Measurements from ENCODE around the gene DMRT3. TPM values are rescaled to one million over a fixed set of nuclear protein-coding genes. Genes with fewer than 3 reads are reported as not detected.

DMRT3 gene, protein sequence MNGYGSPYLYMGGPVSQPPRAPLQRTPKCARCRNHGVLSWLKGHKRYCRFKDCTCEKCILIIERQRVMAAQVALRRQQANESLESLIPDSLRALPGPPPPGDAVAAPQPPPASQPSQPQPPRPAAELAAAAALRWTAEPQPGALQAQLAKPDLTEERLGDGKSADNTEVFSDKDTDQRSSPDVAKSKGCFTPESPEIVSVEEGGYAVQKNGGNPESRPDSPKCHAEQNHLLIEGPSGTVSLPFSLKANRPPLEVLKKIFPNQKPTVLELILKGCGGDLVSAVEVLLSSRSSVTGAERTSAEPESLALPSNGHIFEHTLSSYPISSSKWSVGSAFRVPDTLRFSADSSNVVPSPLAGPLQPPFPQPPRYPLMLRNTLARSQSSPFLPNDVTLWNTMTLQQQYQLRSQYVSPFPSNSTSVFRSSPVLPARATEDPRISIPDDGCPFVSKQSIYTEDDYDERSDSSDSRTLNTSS
- polyA plus RNA-seq (2012; ENCODE audit: insufficient read length, low read depth), result not detected

DNA sequence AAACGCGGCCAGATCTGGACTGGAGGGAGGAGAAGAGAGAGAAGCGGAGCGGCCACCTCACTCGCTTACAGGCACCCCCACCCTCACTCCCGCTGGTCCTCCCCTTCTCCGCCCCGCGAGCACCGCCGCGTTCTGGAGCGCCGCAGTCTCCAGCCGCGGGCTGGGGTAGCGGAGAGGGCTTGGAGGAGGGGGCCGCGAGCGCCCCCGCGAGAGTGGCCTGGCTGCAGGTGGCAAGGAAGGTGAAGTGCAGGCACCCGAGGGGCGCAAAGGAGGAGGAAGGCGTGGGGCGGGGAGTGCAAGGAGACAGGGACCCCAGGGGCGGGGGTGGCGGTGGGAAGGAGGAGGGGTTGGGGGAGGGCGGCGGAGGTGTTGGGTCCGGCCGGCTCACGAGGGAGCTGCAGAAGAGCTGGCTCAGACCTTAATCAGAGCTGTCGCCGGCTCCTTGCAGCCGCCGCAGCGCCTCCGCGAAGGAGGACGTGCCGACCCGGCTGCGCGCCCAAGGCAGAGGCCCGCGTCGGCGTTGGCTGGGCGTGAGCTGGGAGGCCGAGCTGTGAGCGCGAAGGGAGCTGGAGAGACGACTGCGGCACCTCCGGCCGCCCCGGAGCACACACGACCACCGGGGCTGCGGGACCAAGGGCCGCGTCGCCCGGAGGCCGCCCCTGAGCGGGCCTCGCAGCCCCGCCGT, at the start of gene DMRT3:
DMRT3 (plus strand) TSS at position 398 of the 685 bp plus-strand sequence. CDS start 347 bp downstream, outside the sequence.
- TF ChIP-seq SIN3A (IDR thresholded peaks at IDR 0.05; ENCODE audit: borderline replicate concordance, insufficient read depth, low read length) (no peak), FOXP2 (optimal IDR thresholded peaks at IDR 0.05; ENCODE audit: borderline replicate concordance, extremely low read depth, extremely low read length, insufficient read depth) (no peak), TAF1 (IDR thresholded peaks at IDR 0.05; ENCODE audit: borderline replicate concordance, insufficient read depth, low read length) (no peak), POLR2AphosphoS5 (IDR thresholded peaks at IDR 0.05; ENCODE audit: low read depth, low read length) (no peak)
- TF ChIP-seq, protein P1, sequence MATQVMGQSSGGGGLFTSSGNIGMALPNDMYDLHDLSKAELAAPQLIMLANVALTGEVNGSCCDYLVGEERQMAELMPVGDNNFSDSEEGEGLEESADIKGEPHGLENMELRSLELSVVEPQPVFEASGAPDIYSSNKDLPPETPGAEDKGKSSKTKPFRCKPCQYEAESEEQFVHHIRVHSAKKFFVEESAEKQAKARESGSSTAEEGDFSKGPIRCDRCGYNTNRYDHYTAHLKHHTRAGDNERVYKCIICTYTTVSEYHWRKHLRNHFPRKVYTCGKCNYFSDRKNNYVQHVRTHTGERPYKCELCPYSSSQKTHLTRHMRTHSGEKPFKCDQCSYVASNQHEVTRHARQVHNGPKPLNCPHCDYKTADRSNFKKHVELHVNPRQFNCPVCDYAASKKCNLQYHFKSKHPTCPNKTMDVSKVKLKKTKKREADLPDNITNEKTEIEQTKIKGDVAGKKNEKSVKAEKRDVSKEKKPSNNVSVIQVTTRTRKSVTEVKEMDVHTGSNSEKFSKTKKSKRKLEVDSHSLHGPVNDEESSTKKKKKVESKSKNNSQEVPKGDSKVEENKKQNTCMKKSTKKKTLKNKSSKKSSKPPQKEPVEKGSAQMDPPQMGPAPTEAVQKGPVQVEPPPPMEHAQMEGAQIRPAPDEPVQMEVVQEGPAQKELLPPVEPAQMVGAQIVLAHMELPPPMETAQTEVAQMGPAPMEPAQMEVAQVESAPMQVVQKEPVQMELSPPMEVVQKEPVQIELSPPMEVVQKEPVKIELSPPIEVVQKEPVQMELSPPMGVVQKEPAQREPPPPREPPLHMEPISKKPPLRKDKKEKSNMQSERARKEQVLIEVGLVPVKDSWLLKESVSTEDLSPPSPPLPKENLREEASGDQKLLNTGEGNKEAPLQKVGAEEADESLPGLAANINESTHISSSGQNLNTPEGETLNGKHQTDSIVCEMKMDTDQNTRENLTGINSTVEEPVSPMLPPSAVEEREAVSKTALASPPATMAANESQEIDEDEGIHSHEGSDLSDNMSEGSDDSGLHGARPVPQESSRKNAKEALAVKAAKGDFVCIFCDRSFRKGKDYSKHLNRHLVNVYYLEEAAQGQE (IDR thresholded peaks at IDR 0.05; ENCODE audit: insufficient read depth in 1 of 2, low read depth in 2 of 2, low read length in 2 of 2), result no peak

DNA sequence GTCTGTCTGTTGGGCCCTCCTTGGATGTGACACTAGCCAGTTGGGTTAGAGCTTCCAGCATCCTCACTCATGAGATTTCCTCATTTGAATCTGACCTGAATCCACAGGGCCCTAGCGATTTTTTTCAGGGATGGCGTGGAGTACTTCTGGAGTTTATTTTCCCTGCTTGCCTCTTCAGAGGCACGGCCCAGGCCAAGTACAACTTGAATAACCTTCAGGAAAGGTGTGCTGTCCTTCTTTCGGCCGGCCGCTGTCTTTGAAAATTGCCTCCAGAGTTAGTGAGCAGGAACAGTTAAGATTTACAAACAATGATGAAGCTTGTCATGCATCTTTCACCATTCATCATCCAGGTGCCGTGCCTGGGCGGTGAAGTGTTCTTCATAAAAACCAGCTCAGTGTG, 49.5 kb upstream of the DMRT3 start:
- TF ChIP-seq POLR2AphosphoS5 (IDR thresholded peaks at IDR 0.05; ENCODE audit: low read depth, low read length) (no peak), FOXP2 (optimal IDR thresholded peaks at IDR 0.05; ENCODE audit: borderline replicate concordance, extremely low read depth, extremely low read length, insufficient read depth) (no peak), SIN3A (IDR thresholded peaks at IDR 0.05; ENCODE audit: borderline replicate concordance, insufficient read depth, low read length) (no peak), TAF1 (IDR thresholded peaks at IDR 0.05; ENCODE audit: borderline replicate concordance, insufficient read depth, low read length) (no peak)
- TF ChIP-seq, protein P1 (IDR thresholded peaks at IDR 0.05; ENCODE audit: insufficient read depth in 1 of 2, low read depth in 2 of 2, low read length in 2 of 2), result no peak

DNA sequence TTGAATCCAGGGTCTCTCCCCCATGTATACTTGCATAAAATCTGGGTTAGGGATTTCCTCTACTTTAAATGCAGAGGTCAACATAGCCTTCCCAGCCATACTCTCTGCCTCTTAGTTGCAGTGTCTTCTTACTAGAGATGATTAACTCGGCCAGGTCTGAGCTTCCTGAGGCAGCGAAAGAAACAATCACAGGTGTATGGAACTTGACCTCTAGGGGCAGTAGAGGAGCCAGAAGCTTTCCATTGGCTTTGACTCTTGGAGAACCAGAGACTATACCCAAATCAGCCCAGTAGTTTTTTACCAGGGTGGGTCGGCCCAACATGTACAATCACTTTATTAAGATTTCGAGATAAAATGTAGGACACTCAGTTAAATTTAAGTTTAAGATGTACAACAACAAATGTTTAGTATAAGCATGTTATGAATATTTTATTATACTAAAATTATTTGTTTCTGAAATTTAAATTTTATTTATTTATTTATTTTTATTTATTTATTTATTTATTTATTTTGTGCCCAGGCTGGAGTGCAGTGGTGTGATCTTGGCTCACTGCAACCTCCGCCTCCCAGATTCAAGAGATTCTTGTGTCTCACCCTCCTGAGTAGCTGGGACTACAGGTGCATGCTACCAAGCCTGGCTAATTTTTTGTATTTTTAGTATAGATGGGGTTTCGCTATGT, 48.0 kb upstream of the DMRT3 start:
- TF ChIP-seq FOXP2 (optimal IDR thresholded peaks at IDR 0.05; ENCODE audit: borderline replicate concordance, extremely low read depth, extremely low read length, insufficient read depth), result no peak
- TF ChIP-seq POLR2AphosphoS5 (IDR thresholded peaks at IDR 0.05; ENCODE audit: low read depth, low read length), result no peak
- TF ChIP-seq TAF1 (IDR thresholded peaks at IDR 0.05; ENCODE audit: borderline replicate concordance, insufficient read depth, low read length), result no peak
- TF ChIP-seq, protein P1 (IDR thresholded peaks at IDR 0.05; ENCODE audit: insufficient read depth in 1 of 2, low read depth in 2 of 2, low read length in 2 of 2), result no peak
- no peak for TF ChIP-seq SIN3A (IDR thresholded peaks at IDR 0.05; ENCODE audit: borderline replicate concordance, insufficient read depth, low read length)

DNA sequence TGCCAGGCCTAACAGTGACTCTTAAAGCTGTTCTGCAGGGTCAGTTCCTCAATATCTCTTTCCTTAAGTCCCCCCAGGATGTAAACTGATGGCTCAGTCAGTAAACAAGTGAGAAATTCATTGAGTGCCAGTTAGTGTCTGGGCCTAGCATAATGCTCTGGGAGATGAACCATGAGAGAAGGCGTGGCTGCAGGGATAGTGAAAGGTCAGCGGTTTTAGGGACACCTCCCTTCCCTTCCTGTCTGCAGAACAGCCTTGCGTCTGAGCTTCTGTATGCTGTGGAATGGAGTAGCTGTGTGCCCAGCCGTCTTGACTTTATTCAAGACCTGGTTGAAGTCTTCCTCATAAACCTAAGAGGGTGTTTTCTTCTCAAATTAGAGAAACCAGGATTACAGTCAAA, 46.7 kb upstream of the DMRT3 start:
- TF ChIP-seq SIN3A (IDR thresholded peaks at IDR 0.05; ENCODE audit: borderline replicate concordance, insufficient read depth, low read length) (no peak), POLR2AphosphoS5 (IDR thresholded peaks at IDR 0.05; ENCODE audit: low read depth, low read length) (no peak), TAF1 (IDR thresholded peaks at IDR 0.05; ENCODE audit: borderline replicate concordance, insufficient read depth, low read length) (no peak), FOXP2 (optimal IDR thresholded peaks at IDR 0.05; ENCODE audit: borderline replicate concordance, extremely low read depth, extremely low read length, insufficient read depth) (no peak)
- TF ChIP-seq, protein P1 (IDR thresholded peaks at IDR 0.05; ENCODE audit: insufficient read depth in 1 of 2, low read depth in 2 of 2, low read length in 2 of 2), result no peak
